Kidney glomerular epithelial cell (primary cell): Measurements from ENCODE around the gene LRRC8B.
A peak's percentile ranks its signal among the peaks of the same experiment; 100 is the strongest.
"Not testable (repeated sequence)": the region's sequence is repeated elsewhere in the genome, so short reads cannot be mapped to it uniquely, and the experiment has no call there.

ENCODE experiments used
- DNase-seq: peaks from one replicate; lab custom pipeline; 2025; lab: John Stamatoyannopoulos, UW

LRRC8B gene

GRCh38 chr1:89584211-89584610, 59.6 kb downstream of the LRRC8B start:
- no peak for DNase-seq

- DNase-seq = no peak
These were observed 60.2 kb downstream of the LRRC8B start for GRCh38 chr1:89584781-89585180.

- DNase-seq = no peak
These were observed 63.1 kb downstream of the LRRC8B start for GRCh38 chr1:89587729-89588161.

- no peak for DNase-seq
These were observed 63.9 kb downstream of the LRRC8B start for GRCh38 chr1:89588480-89588879.

- DNase-seq = no peak
These were observed 64.9 kb downstream of the LRRC8B start for GRCh38 chr1:89589515-89589914.

GRCh38 chr1:89590341-89591080, 65.9 kb downstream of the LRRC8B start:
- DNase-seq = no peak

GRCh38 chr1:89592861-89593302, 68.3 kb downstream of the LRRC8B start:
- DNase-seq = not testable (repeated sequence)

- no peak for DNase-seq
These were observed 69.6 kb downstream of the LRRC8B start for GRCh38 chr1:89594096-89594740.

- no peak for DNase-seq
These were observed 72.1 kb downstream of the LRRC8B start for GRCh38 chr1:89596698-89597097.

GRCh38 chr1:89598450-89599331, 74.1 kb downstream of the LRRC8B start:
- peak; percentile 50 for DNase-seq

GRCh38 chr1:89599332-89599630, 74.7 kb downstream of the LRRC8B start:
- no peak for DNase-seq

GRCh38 chr1:89600451-89601224, 76.0 kb downstream of the LRRC8B start:
- DNase-seq = no peak

GRCh38 chr1:89602871-89603404, 78.3 kb downstream of the LRRC8B start:
- DNase-seq = no peak

GRCh38 chr1:89603651-89604413, 79.2 kb downstream of the LRRC8B start:
- peak; percentile 3 for DNase-seq

- DNase-seq = no peak
These were observed 79.7 kb downstream of the LRRC8B start for GRCh38 chr1:89604414-89604735.

GRCh38 chr1:89605692-89606091, 81.1 kb downstream of the LRRC8B start:
- peak; percentile 83 for DNase-seq

- DNase-seq = no peak
These were observed 81.8 kb downstream of the LRRC8B start for GRCh38 chr1:89606227-89606980.

- DNase-seq = no peak
These were observed 82.5 kb downstream of the LRRC8B start for GRCh38 chr1:89607156-89607555.

- no peak for DNase-seq
These were observed 83.1 kb downstream of the LRRC8B start for GRCh38 chr1:89607586-89608318.
